Stomach (tissue), 4 donors: ENCODE measurements around the gene TASL.

ENCODE experiments used
- EP300 ChIP-seq: sonication (generic); formaldehyde crosslinking; IDR thresholded peaks from one replicate; pipeline ENCODE4 v1.6.1; 2017; ENCODE audit warnings: antibody characterized with exemption
- POLR2A ChIP-seq, 4 donors: fragments of 450-650 bp; IDR thresholded peaks; one replicate each; pipeline ENCODE4 v1.6.1; 2016; ENCODE audit warnings: antibody characterized with exemption in 4 of 4, control low read depth in 2 of 4, mild to moderate bottlenecking in 1 of 4, moderate library complexity in 1 of 4
- POLR2AphosphoS5 ChIP-seq, 3 donors: sonication (generic); formaldehyde crosslinking; IDR thresholded peaks; one replicate each; pipeline ENCODE4 v1.6.1; 2016; ENCODE audit warnings: antibody characterized with exemption in 3 of 3
- TF ChIP-seq, protein P1 (sequence below), 7 experiments: fragments of 450-650 bp in 4 of 7; fragments of 200-600 bp in 3 of 7; sonication (generic) in 3 of 7; IDR thresholded peaks; one replicate each; pipeline ENCODE4 v1.5.1; 2016 to 2019; ENCODE audit warnings: antibody characterized with exemption in 7 of 7, control low read depth in 2 of 7, mild to moderate bottlenecking in 1 of 7

DNA sequence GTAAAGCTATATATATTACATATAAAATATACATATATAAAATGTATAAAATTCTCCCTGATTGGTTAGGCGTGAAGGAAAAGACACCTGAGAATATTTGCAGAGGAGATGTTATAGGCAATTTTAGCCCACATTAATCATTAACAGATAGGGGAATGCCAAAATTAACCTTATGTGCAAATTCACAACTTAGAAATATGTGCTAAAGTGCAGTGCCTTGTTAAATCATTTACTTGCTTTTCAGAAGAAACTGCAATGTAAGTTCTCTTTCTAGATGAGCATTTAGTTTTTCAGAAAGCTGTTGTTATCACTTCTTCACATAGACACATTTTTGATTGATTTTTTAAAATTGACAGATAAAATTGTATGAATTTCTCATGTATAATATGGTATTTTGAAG is 5.6 kb downstream of the TASL start:
- TF ChIP-seq POLR2AphosphoS5 (IDR thresholded peaks at IDR 0.05) (no peak), POLR2A (IDR thresholded peaks at IDR 0.05) (no peak), EP300 (no peak)
- TF ChIP-seq, protein P1, sequence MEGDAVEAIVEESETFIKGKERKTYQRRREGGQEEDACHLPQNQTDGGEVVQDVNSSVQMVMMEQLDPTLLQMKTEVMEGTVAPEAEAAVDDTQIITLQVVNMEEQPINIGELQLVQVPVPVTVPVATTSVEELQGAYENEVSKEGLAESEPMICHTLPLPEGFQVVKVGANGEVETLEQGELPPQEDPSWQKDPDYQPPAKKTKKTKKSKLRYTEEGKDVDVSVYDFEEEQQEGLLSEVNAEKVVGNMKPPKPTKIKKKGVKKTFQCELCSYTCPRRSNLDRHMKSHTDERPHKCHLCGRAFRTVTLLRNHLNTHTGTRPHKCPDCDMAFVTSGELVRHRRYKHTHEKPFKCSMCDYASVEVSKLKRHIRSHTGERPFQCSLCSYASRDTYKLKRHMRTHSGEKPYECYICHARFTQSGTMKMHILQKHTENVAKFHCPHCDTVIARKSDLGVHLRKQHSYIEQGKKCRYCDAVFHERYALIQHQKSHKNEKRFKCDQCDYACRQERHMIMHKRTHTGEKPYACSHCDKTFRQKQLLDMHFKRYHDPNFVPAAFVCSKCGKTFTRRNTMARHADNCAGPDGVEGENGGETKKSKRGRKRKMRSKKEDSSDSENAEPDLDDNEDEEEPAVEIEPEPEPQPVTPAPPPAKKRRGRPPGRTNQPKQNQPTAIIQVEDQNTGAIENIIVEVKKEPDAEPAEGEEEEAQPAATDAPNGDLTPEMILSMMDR (IDR thresholded peaks at IDR 0.05) = no peak
